Activated CD8-positive, alpha-beta memory T cell treated with anti-CD3 and anti-CD28 coated beads for 36 hours (primary cell): ENCODE data around the gene PIGN. TPM values are rescaled to one million over a fixed set of nuclear protein-coding genes. Genes with fewer than 3 reads are reported as not detected.

Source experiments
- CTCF ChIA-PET: fragments of 350-600 bp; sonication (Branson Sonifier 250); formaldehyde crosslinking; loops from one replicate; lab custom pipeline; 2021; ENCODE audit warnings: antibody characterized with exemption; lab: Charles Lee
- POLR2A ChIA-PET: fragments of 350-600 bp; sonication (Branson Sonifier 250); formaldehyde crosslinking; loops from one replicate; lab custom pipeline; 2021; ENCODE audit warnings: antibody characterized with exemption; lab: Charles Lee
- total RNA-seq, 2 experiments: library from RNA; stranded (reverse); gene quantifications; one replicate each; pipeline ENCODE4 v1.2.3, GENCODE V29; 2021

Gene PIGN
- total RNA-seq, result 10 to 100 TPM; 23.0 to 24.8 TPM

GRCh38 chr18:62186774-62187542 is at the start of gene PIGN, which contains the start of gene RELCH:
PIGN (minus strand) TSS chr18:62187056; CDS start chr18:62161353, 25,703 bp downstream.
RELCH (plus strand) TSS chr18:62187255; CDS start chr18:62187506, 251 bp downstream.
- POLR2A ChIA-PET, result interaction anchor here (0.6 to 1.2 kb wide), 4 partner anchors 13 to 337 kb away, joined by 3 to 6 read pairs (median 4); no protein-coding TSS in a partner anchor
- CTCF ChIA-PET, result interaction anchor here (1.1 to 1.4 kb wide), 3 partner anchors 45 to 64 kb away, joined by 3 to 6 read pairs (median 3); no protein-coding TSS in a partner anchor

- ChIA-PET CTCF (no interaction called here), POLR2A (no interaction called here)
Measured at GRCh38 chr18:62236252-62236651, 49.4 kb upstream of the PIGN start.

- POLR2A ChIA-PET, result no interaction called here
- CTCF ChIA-PET, result no interaction called here
Measured at GRCh38 chr18:62226047-62226446, 39.2 kb upstream of the PIGN start.

GRCh38 chr18:62224229-62224628 is 37.4 kb upstream of the PIGN start:
- ChIA-PET POLR2A (no interaction called here), CTCF (no interaction called here)

- ChIA-PET POLR2A (no interaction called here), CTCF (no interaction called here)
Measured at GRCh38 chr18:62214790-62215189, 27.9 kb upstream of the PIGN start.

- CTCF ChIA-PET, result no interaction called here
Measured at GRCh38 chr18:62211325-62211828, 24.5 kb upstream of the PIGN start.

GRCh38 chr18:62210138-62210537 is 23.3 kb upstream of the PIGN start:
- POLR2A ChIA-PET, result no interaction called here
- CTCF ChIA-PET, result interaction anchor here (1.0 kb wide), 1 partner anchor 10 kb away, joined by 4 read pairs; no protein-coding TSS in a partner anchor

More at GRCh38 chr18:62211325-62211828, 24.5 kb upstream of the PIGN start:
- POLR2A ChIA-PET, result no interaction called here

GRCh38 chr18:62209046-62209445 is 22.2 kb upstream of the PIGN start:
- POLR2A ChIA-PET, result no interaction called here
- CTCF ChIA-PET, result interaction anchor here (1.0 kb wide), 1 partner anchor 9 kb away, joined by 4 read pairs; no protein-coding TSS in a partner anchor

GRCh38 chr18:62206593-62206992 is 19.7 kb upstream of the PIGN start:
- POLR2A ChIA-PET, result no interaction called here
- CTCF ChIA-PET, result no interaction called here

GRCh38 chr18:62205824-62206223 is 19.0 kb upstream of the PIGN start:
- ChIA-PET POLR2A (no interaction called here), CTCF (no interaction called here)

GRCh38 chr18:62201870-62202269 is 15.0 kb upstream of the PIGN start:
- CTCF ChIA-PET, result no interaction called here
- POLR2A ChIA-PET, result no interaction called here

GRCh38 chr18:62200121-62200914 is 13.5 kb upstream of the PIGN start:
- CTCF ChIA-PET, result interaction anchor here (0.7 to 1.2 kb wide), 3 partner anchors 9 to 989 kb away, joined by 3 to 4 read pairs (median 3); no protein-coding TSS in a partner anchor
- POLR2A ChIA-PET, result interaction anchor here (1.1 kb wide), 1 partner anchor 13 kb away, joined by 3 read pairs; the partner anchor contains the start of genes PIGN and RELCH

GRCh38 chr18:62199629-62200028 is 12.8 kb upstream of the PIGN start:
- POLR2A ChIA-PET, result interaction anchor here (1.1 kb wide), 1 partner anchor 13 kb away, joined by 3 read pairs; the partner anchor contains the start of genes PIGN and RELCH

GRCh38 chr18:62198259-62198658 is 11.4 kb upstream of the PIGN start:
- POLR2A ChIA-PET, result no interaction called here
- CTCF ChIA-PET, result interaction anchor here (1.3 to 1.6 kb wide), 2 partner anchors 51 to 67 kb away, joined by 3 to 5 read pairs; no protein-coding TSS in a partner anchor

More at GRCh38 chr18:62199629-62200028, 12.8 kb upstream of the PIGN start:
- CTCF ChIA-PET, result interaction anchor here (0.8 to 1.3 kb wide), 2 partner anchors 48 to 66 kb away, joined by 3 read pairs; no protein-coding TSS in a partner anchor

GRCh38 chr18:62196980-62197379 is 10.1 kb upstream of the PIGN start:
- POLR2A ChIA-PET, result no interaction called here
- CTCF ChIA-PET, result no interaction called here

GRCh38 chr18:62196079-62196478 is 9.2 kb upstream of the PIGN start:
- ChIA-PET POLR2A (no interaction called here), CTCF (interaction anchor here (1.6 kb wide), 1 partner anchor 13 kb away, joined by 4 read pairs; no protein-coding TSS in a partner anchor)

- ChIA-PET POLR2A (no interaction called here), CTCF (interaction anchor here (0.7 kb wide), 1 partner anchor 295 kb away, joined by 4 read pairs; no protein-coding TSS in a partner anchor)
Measured at GRCh38 chr18:62189208-62189607, 2.4 kb upstream of the PIGN start.

- POLR2A ChIA-PET, result interaction anchor here (1.2 kb wide), 1 partner anchor 336 kb away, joined by 6 read pairs; no protein-coding TSS in a partner anchor
Measured at GRCh38 chr18:62187543-62188510, 971 bp upstream of the PIGN start.

More at GRCh38 chr18:62187543-62188510, 971 bp upstream of the PIGN start:
- CTCF ChIA-PET, result interaction anchor here (1.1 to 1.4 kb wide), 3 partner anchors 44 to 64 kb away, joined by 3 to 6 read pairs (median 3); no protein-coding TSS in a partner anchor
